Measurements from ENCODE around the gene XKR7.

Gene XKR7

GRCh38 chr20:32040142-32040953 is 72.4 kb downstream of the XKR7 start:
- DNase-seq (ENCODE audit: low read depth in 2 of 2): no peak

- no peak for DNase-seq (ENCODE audit: low read depth in 2 of 2)
Observed at GRCh38 chr20:32045999-32046398, 78.0 kb downstream of the XKR7 start.

- no peak for DNase-seq (ENCODE audit: low read depth in 2 of 2)
Observed at GRCh38 chr20:32050324-32050841, 82.4 kb downstream of the XKR7 start.

- no peak for DNase-seq (ENCODE audit: low read depth in 2 of 2)
Observed at GRCh38 chr20:32050851-32051556, 83.1 kb downstream of the XKR7 start.

- no peak for DNase-seq (ENCODE audit: low read depth in 2 of 2)
Observed at GRCh38 chr20:32051720-32052089, 83.8 kb downstream of the XKR7 start.

GRCh38 chr20:32052090-32052777 is 84.3 kb downstream of the XKR7 start, which contains the start of gene HCK:
Gene HCK (plus strand): TSS chr20:32052242.
- DNase-seq (ENCODE audit: low read depth in 2 of 2): no peak

GRCh38 chr20:32052778-32053362 is 84.9 kb downstream of the XKR7 start:
- DNase-seq (ENCODE audit: low read depth in 2 of 2): no peak
